Measurements from ENCODE around the gene ST8SIA2. TPM values are rescaled to one million over a fixed set of nuclear protein-coding genes. Genes with fewer than 3 reads are reported as not detected.

Gene ST8SIA2
- total RNA-seq, 5 donors from 2014 or later (not counting 1 experiment from before 2014, with no cell fraction given) = not detected

DNA sequence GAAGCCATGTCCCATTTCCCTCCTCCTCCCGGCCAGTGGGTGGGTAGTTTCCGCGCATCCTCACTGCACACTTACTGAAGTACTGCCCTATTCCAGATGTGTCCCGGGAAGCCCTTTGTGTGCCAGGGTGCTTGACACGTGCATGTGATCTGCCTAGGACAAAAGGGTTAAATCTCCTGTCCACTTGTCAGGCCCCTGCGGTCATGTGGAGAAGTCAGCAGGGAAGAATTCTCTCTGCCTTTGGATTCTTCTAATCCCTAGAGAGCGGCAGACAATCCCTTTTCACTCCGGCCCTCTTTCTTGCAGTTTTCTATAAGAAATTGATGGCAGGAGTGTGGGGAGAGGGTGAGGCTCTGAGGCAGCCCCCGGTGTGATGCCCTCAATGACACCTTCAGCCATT, 19.8 kb downstream of the ST8SIA2 start:
- DNase-seq (no peak), ATAC-seq (replicated peaks in 1 of 4) (no peak)
- Histone ChIP-seq H3K9me3 (no peaks in the 10 kb centered on the region), H3K36me3 (ENCODE audit: control insufficient read depth in 2 of 2, extremely low read depth in 1 of 2, insufficient read depth in 1 of 2, low read length in 1 of 2) (no peaks in the 10 kb centered on the region), H3K4me1 (ENCODE audit: control insufficient read depth in 1 of 2, extremely low read depth in 1 of 2, insufficient read depth in 2 of 2, low read length in 2 of 2) (no peaks in the 10 kb centered on the region), H3K27ac (ENCODE audit: low read length) (no peak overlapping the region), H3K27me3 (replicated peaks in 1 of 2; ENCODE audit: control insufficient read depth in 2 of 2, extremely low read depth in 1 of 2, insufficient read depth in 2 of 2, low read length in 1 of 2) (peaks cover 0 to 18% of the 10 kb centered on the region in 2 experiments), H3K4me3 (ENCODE audit: control insufficient read depth in 1 of 2, extremely low read depth in 1 of 2, low read length in 1 of 2) (no peak overlapping the region)
- Mint-ChIP-seq H3K4me3 (no peak overlapping the region), H3K9me3 (no peaks in the 10 kb centered on the region), H3K4me1 (no peaks in the 10 kb centered on the region), H3K27ac (no peak overlapping the region), H3K36me3 (no peaks in the 10 kb centered on the region), H3K27me3 (peaks cover 23 to 34% of the 10 kb centered on the region in 2 donors)
- 80% methylated on average over 1 of the region's 9 CpGs for WGBS (ENCODE audit: insufficient coverage)
- ChIA-PET CTCF (no interaction called here), POLR2A (no interaction called here)

DNA sequence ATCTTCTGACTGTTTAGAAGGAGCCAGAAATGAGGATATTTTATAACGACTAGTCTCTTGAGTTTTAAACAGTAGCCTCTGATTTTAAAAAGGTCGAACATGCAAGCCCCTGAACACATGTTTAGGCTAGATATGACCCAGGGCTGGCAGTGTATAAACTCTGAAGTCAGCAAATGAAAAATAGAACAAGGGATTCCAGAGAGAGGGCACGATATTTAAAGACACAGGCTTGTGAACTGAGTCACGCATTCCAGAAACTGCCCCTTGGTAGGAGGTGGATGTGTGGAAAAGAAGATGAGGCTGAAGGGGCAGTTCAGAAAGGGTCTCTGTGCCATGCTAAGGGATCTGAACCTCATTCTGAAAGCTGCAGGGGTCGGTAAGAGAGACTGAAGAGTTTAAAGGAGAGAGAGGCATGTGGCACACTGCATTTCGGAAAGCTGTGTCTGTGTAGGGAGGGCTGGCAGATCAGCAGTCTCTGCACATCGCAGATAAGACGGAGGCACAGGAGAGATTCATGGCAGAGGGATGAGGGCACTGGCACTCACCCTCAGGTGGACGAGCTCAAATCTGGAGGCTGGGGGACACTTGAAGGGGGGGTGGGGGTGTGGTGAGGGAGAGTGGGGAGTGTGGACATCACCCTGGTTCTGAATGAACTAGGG, 22.1 kb downstream of the ST8SIA2 start:
- peaks cover 0 to 22% of the 10 kb centered on the region in 2 experiments for H3K27me3 ChIP-seq (replicated peaks in 1 of 2; ENCODE audit: control insufficient read depth in 2 of 2, extremely low read depth in 1 of 2, insufficient read depth in 2 of 2, low read length in 1 of 2)
- Mint-ChIP-seq H3K27me3 (peaks cover 10 to 25% of the 10 kb centered on the region in 2 donors), H3K4me3 (no peak overlapping the region), H3K9me3 (no peaks in the 10 kb centered on the region), H3K36me3 (no peaks in the 10 kb centered on the region), H3K27ac (no peak overlapping the region), H3K4me1 (no peaks in the 10 kb centered on the region)
- no peaks in the 10 kb centered on the region for H3K4me1 ChIP-seq (ENCODE audit: control insufficient read depth in 1 of 2, extremely low read depth in 1 of 2, insufficient read depth in 2 of 2, low read length in 2 of 2)
- no peaks in the 10 kb centered on the region for H3K9me3 ChIP-seq
- ChIA-PET POLR2A (no interaction called here), CTCF (no interaction called here)
- H3K36me3 ChIP-seq (ENCODE audit: control insufficient read depth in 2 of 2, extremely low read depth in 1 of 2, insufficient read depth in 1 of 2, low read length in 1 of 2) = no peaks in the 10 kb centered on the region
- ATAC-seq (replicated peaks in 1 of 4) (no peak), DNase-seq (no peak)
- WGBS (ENCODE audit: insufficient coverage) = 80% methylated on average over 8 of the region's 9 CpGs
- no peak overlapping the region for H3K4me3 ChIP-seq (ENCODE audit: control insufficient read depth in 1 of 2, extremely low read depth in 1 of 2, low read length in 1 of 2)
- no peak overlapping the region for H3K27ac ChIP-seq (ENCODE audit: low read length)

DNA sequence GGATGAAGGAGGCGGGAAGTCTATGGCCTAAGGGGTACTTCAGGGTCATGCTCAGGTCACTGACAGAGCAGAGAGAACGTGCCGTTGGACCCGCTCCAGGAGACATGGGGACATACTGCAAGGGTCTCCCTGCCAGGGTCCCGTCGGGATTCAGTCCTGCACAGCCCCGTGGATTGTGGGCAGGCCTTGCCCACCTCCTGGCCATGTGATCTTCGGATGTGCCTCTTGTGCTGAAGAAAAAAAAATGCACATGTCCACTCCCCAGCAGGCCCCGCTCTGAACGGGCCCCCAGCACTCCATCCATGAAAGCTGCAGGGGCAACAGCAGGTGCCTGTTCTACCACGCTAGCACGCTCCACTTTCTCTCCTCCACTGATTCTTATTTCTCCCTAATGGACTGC, 22.9 kb downstream of the ST8SIA2 start:
- no peaks in the 10 kb centered on the region for H3K4me1 ChIP-seq (ENCODE audit: control insufficient read depth in 1 of 2, extremely low read depth in 1 of 2, insufficient read depth in 2 of 2, low read length in 2 of 2)
- H3K4me3 ChIP-seq (ENCODE audit: control insufficient read depth in 1 of 2, extremely low read depth in 1 of 2, low read length in 1 of 2) = no peak overlapping the region
- Mint-ChIP-seq H3K4me1 (no peaks in the 10 kb centered on the region), H3K27ac (no peak overlapping the region), H3K4me3 (no peak overlapping the region), H3K36me3 (no peaks in the 10 kb centered on the region), H3K9me3 (no peaks in the 10 kb centered on the region), H3K27me3 (peaks cover 5 to 17% of the 10 kb centered on the region in 2 donors)
- no peaks in the 10 kb centered on the region for H3K9me3 ChIP-seq
- no peak for ATAC-seq (replicated peaks in 1 of 4)
- H3K36me3 ChIP-seq (ENCODE audit: control insufficient read depth in 2 of 2, extremely low read depth in 1 of 2, insufficient read depth in 1 of 2, low read length in 1 of 2) = no peaks in the 10 kb centered on the region
- no peak overlapping the region for H3K27ac ChIP-seq (ENCODE audit: low read length)
- 81% methylated on average over 12 of the region's 12 CpGs for WGBS (ENCODE audit: insufficient coverage)
- no peak for DNase-seq
- ChIA-PET CTCF (no interaction called here), POLR2A (no interaction called here)
- peaks cover 0 to 25% of the 10 kb centered on the region in 2 experiments for H3K27me3 ChIP-seq (replicated peaks in 1 of 2; ENCODE audit: control insufficient read depth in 2 of 2, extremely low read depth in 1 of 2, insufficient read depth in 2 of 2, low read length in 1 of 2)

DNA sequence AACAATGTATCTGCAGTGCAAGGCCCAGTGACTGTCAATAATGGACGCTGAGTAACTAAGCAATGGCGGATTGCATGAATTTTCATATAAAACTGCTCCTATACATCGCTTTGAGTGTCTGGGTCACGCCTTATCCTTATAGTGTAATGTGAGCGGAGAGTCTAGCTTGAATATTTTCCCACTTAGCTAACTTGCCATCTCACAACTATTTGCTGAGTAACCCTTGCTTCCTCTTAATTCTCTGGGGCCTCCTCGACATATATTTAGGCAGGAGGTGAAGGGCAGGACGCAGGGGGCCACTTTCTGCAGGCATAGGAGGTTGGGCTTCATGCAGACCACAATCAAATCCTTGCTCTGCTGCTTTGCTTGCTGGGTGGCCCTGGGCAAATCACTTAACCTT, 24.0 kb downstream of the ST8SIA2 start:
- H3K4me3 Mint-ChIP-seq = no peak overlapping the region
- Histone ChIP-seq H3K4me1 (ENCODE audit: control insufficient read depth in 1 of 2, extremely low read depth in 1 of 2, insufficient read depth in 2 of 2, low read length in 2 of 2) (no peaks in the 10 kb centered on the region), H3K36me3 (ENCODE audit: control insufficient read depth in 2 of 2, extremely low read depth in 1 of 2, insufficient read depth in 1 of 2, low read length in 1 of 2) (no peaks in the 10 kb centered on the region), H3K4me3 (ENCODE audit: control insufficient read depth in 1 of 2, extremely low read depth in 1 of 2, low read length in 1 of 2) (no peak overlapping the region), H3K27me3 (replicated peaks in 1 of 2; ENCODE audit: control insufficient read depth in 2 of 2, extremely low read depth in 1 of 2, insufficient read depth in 2 of 2, low read length in 1 of 2) (peaks cover 0 to 25% of the 10 kb centered on the region in 2 experiments), H3K9me3 (no peaks in the 10 kb centered on the region), H3K27ac (ENCODE audit: low read length) (no peak overlapping the region)
- H3K36me3 Mint-ChIP-seq = no peaks in the 10 kb centered on the region
- no peaks in the 10 kb centered on the region for H3K9me3 Mint-ChIP-seq
- POLR2A ChIA-PET = no interaction called here
- ATAC-seq (replicated peaks in 1 of 4) (no peak), DNase-seq (no peak)
- no CpG with 5 or more reads among the region's 7 CpGs for WGBS (ENCODE audit: insufficient coverage)
- CTCF ChIA-PET = no interaction called here
- H3K27me3 Mint-ChIP-seq = peaks cover 6 to 13% of the 10 kb centered on the region in 2 donors
- H3K4me1 Mint-ChIP-seq = no peaks in the 10 kb centered on the region
- no peak overlapping the region for H3K27ac Mint-ChIP-seq

DNA sequence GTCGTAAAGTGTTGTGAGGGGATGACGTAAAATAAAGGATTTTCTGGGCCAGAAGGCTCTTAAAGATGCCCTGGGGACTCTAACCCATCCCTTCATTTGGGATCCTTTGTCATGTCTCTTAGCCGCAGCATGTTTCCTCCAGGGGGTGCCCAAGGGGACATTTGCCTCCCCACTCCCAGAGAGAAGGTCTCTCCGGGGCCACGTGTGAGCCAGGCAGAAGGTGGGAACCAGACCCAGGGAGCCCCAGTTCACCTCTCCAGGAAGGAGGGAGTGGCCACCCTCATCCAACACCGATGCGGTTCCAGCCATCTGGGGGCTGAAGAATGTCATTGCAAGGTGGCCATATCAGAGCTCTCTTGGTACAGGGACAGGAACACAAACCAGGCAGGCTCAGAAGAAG, 25.2 kb downstream of the ST8SIA2 start:
- Histone ChIP-seq H3K27me3 (replicated peaks in 1 of 2; ENCODE audit: control insufficient read depth in 2 of 2, extremely low read depth in 1 of 2, insufficient read depth in 2 of 2, low read length in 1 of 2) (peaks cover 0 to 23% of the 10 kb centered on the region in 2 experiments), H3K9me3 (no peaks in the 10 kb centered on the region), H3K27ac (ENCODE audit: low read length) (no peak overlapping the region), H3K4me1 (ENCODE audit: control insufficient read depth in 1 of 2, extremely low read depth in 1 of 2, insufficient read depth in 2 of 2, low read length in 2 of 2) (no peaks in the 10 kb centered on the region), H3K4me3 (ENCODE audit: control insufficient read depth in 1 of 2, extremely low read depth in 1 of 2, low read length in 1 of 2) (no peak overlapping the region), H3K36me3 (ENCODE audit: control insufficient read depth in 2 of 2, extremely low read depth in 1 of 2, insufficient read depth in 1 of 2, low read length in 1 of 2) (no peaks in the 10 kb centered on the region)
- no peak for ATAC-seq (replicated peaks in 1 of 4)
- POLR2A ChIA-PET = no interaction called here
- no peak overlapping the region for H3K4me3 Mint-ChIP-seq
- H3K9me3 Mint-ChIP-seq = no peaks in the 10 kb centered on the region
- WGBS (ENCODE audit: insufficient coverage) = 85% methylated on average over 2 of the region's 7 CpGs
- DNase-seq = no peak
- no peaks in the 10 kb centered on the region for H3K36me3 Mint-ChIP-seq
- CTCF ChIA-PET = no interaction called here
- H3K27me3 Mint-ChIP-seq = peaks cover 14 to 15% of the 10 kb centered on the region in 2 donors
- H3K4me1 Mint-ChIP-seq = no peaks in the 10 kb centered on the region
- no peak overlapping the region for H3K27ac Mint-ChIP-seq

DNA sequence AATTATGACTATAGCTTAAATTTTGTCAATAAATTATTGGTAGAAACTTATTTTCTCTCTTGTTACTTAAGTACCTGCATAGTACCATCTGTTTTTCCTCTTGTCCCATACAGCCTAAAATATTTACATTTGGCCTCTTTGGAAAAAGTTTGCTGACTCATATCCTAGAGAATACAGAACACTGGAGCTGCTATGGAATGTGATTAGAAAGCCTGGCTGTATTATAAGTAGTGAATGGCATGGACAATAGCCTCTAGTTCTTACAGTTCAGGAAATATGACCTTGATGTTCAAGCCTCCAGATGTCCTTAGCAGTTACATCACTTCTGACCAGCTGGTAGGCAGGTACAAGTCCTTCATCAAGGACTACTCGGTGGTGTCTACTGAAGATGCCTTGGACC, 28.3 kb downstream of the ST8SIA2 start:
- CTCF ChIA-PET = no interaction called here
- Mint-ChIP-seq H3K36me3 (no peaks in the 10 kb centered on the region), H3K27me3 (peaks cover 20 to 35% of the 10 kb centered on the region in 2 donors), H3K27ac (no peak overlapping the region), H3K9me3 (no peaks in the 10 kb centered on the region), H3K4me3 (no peak overlapping the region), H3K4me1 (no peaks in the 10 kb centered on the region)
- H3K36me3 ChIP-seq (ENCODE audit: control insufficient read depth in 2 of 2, extremely low read depth in 1 of 2, insufficient read depth in 1 of 2, low read length in 1 of 2) = no peaks in the 10 kb centered on the region
- WGBS (ENCODE audit: insufficient coverage) = 0% methylated on average over 1 of the region's 1 CpG
- DNase-seq (no peak), ATAC-seq (replicated peaks in 1 of 4) (no peak)
- peaks cover 0 to 24% of the 10 kb centered on the region in 2 experiments for H3K27me3 ChIP-seq (replicated peaks in 1 of 2; ENCODE audit: control insufficient read depth in 2 of 2, extremely low read depth in 1 of 2, insufficient read depth in 2 of 2, low read length in 1 of 2)
- no peak overlapping the region for H3K27ac ChIP-seq (ENCODE audit: low read length)
- no peaks in the 10 kb centered on the region for H3K4me1 ChIP-seq (ENCODE audit: control insufficient read depth in 1 of 2, extremely low read depth in 1 of 2, insufficient read depth in 2 of 2, low read length in 2 of 2)
- H3K9me3 ChIP-seq = no peaks in the 10 kb centered on the region
- no peak overlapping the region for H3K4me3 ChIP-seq (ENCODE audit: control insufficient read depth in 1 of 2, extremely low read depth in 1 of 2, low read length in 1 of 2)
- POLR2A ChIA-PET = no interaction called here

All from T-cell (primary cell).